DOHH2 (cell line): ENCODE data around the gene IL12RB2.

Experiments used
- CTCF ChIP-seq: fragments of 200-600 bp; sonication (generic); IDR thresholded peaks from one replicate; pipeline ENCODE4 v1.5.1; 2014; ENCODE audit warnings: antibody characterized with exemption, mild to moderate bottlenecking, low read depth, low read length; ENCODE audit not compliant: poor library complexity, severe bottlenecking
- EZH2phosphoT487 ChIP-seq: fragments of 200-600 bp; sonication (generic); IDR thresholded peaks from 2 replicates; pipeline ENCODE4 v1.6.1; 2017; ENCODE audit warnings: borderline replicate concordance, mild to moderate bottlenecking, antibody characterized with exemption, low read length, moderate library complexity, mixed read lengths

- no peak for TF ChIP-seq CTCF
- no peak for TF ChIP-seq EZH2phosphoT487
These were observed 111.3 kb downstream of the IL12RB2 start for GRCh38 chr1:67418839-67419586.
